HepG2 (cell line): ENCODE results near the gene TP53TG5. TPM values are rescaled to one million over a fixed set of nuclear protein-coding genes. Genes with fewer than 3 reads are reported as not detected.

Experiments used
- ARNTL ChIP-seq: sonication (generic); formaldehyde crosslinking; IDR thresholded peaks from 2 replicates; pipeline ENCODE4 v1.4.0; 2020; ENCODE audit warnings: mild to moderate bottlenecking, missing genetic modification reagents
- BCL6 ChIP-seq: IDR thresholded peaks from 2 replicates; pipeline ENCODE4 v1.6.1; 2016; ENCODE audit warnings: missing genetic modification reagents, missing compliant biosample characterization
- CEBPB ChIP-seq: IDR thresholded peaks from 2 replicates; pipeline ENCODE4 v1.6.1; 2011; ENCODE audit warnings: low read depth, low read length, improper control_type of control experiment, borderline replicate concordance
- FOXC1 ChIP-seq: sonication (generic); formaldehyde crosslinking; IDR thresholded peaks from 2 replicates; pipeline ENCODE4 v1.8.0; 2022; ENCODE audit warnings: mild to moderate bottlenecking, missing genetic modification reagents, borderline replicate concordance
- GATAD2A ChIP-seq: IDR thresholded peaks from 2 replicates; pipeline ENCODE4 v1.6.1; 2016
- HNRNPK ChIP-seq: fragments of 200-400 bp; formaldehyde crosslinking; IDR thresholded peaks from 2 replicates; pipeline ENCODE4 v1.6.1; 2018; ENCODE audit warnings: low read length, low read depth, moderate library complexity, mild to moderate bottlenecking; ENCODE audit not compliant: poor library complexity, severe bottlenecking
- IKZF4 ChIP-seq: sonication (generic); formaldehyde crosslinking; IDR thresholded peaks from 2 replicates; pipeline ENCODE4 v1.5.1; 2020; ENCODE audit warnings: borderline replicate concordance, mild to moderate bottlenecking, low read depth, missing genetic modification reagents; ENCODE audit errors: not compliant biosample characterization
- ISL2 ChIP-seq: sonication (generic); formaldehyde crosslinking; IDR thresholded peaks from 2 replicates; pipeline ENCODE4 v1.5.0; 2020; ENCODE audit warnings: missing genetic modification reagents
- MEF2D ChIP-seq: sonication (generic); formaldehyde crosslinking; IDR thresholded peaks from 2 replicates; pipeline ENCODE4 v1.5.1; 2020; ENCODE audit warnings: mild to moderate bottlenecking, missing genetic modification reagents
- MLX ChIP-seq: IDR thresholded peaks from 2 replicates; pipeline ENCODE4 v1.6.1; 2016
- REPIN1 ChIP-seq: sonication (generic); formaldehyde crosslinking; IDR thresholded peaks from 2 replicates; pipeline ENCODE4 v1.8.0; 2022; ENCODE audit warnings: missing genetic modification reagents, low read depth, mild to moderate bottlenecking, borderline replicate concordance
- SIX4 ChIP-seq: sonication (generic); formaldehyde crosslinking; IDR thresholded peaks from 2 replicates; pipeline ENCODE4 v1.4.0; 2020; ENCODE audit warnings: missing genetic modification reagents
- SMAD3 ChIP-seq: sonication (generic); formaldehyde crosslinking; IDR thresholded peaks from 2 replicates; pipeline ENCODE4 v1.4.0; 2020; ENCODE audit warnings: missing genetic modification reagents
- SOX13 ChIP-seq, 3 experiments: fragments of 450-650 bp in 1 of 3; sonication (generic) in 1 of 3; formaldehyde crosslinking in 1 of 3; IDR thresholded peaks in 2 of 3; conservative IDR thresholded peaks in 1 of 3; 2 replicates each; pipeline versions ENCODE4 v1.5.0 to v1.6.1; 2016 to 2020; ENCODE audit warnings: antibody characterized with exemption in 1 of 3, mild to moderate bottlenecking in 1 of 3, missing compliant biosample characterization in 1 of 3, missing genetic modification reagents in 1 of 3, moderate library complexity in 1 of 3
- ZNF235 ChIP-seq: sonication (generic); formaldehyde crosslinking; IDR thresholded peaks from 2 replicates; pipeline ENCODE4 v1.8.1; 2023; ENCODE audit warnings: mild to moderate bottlenecking, missing genetic modification reagents, borderline replicate concordance
- ZNF646 ChIP-seq: sonication (generic); formaldehyde crosslinking; IDR thresholded peaks from 2 replicates; pipeline ENCODE4 v1.9.0; 2021; ENCODE audit warnings: mild to moderate bottlenecking, missing genetic modification reagents
- polyA plus RNA-seq, 8 experiments: library from polyadenylated mRNA; depleted of rRNA in 3 of 8; stranded (reverse) in 7 of 8; unstranded in 1 of 8; fragments of >200 nt; fragmentation: Illumina TruSeq in 4 of 8; extraction: Trizol in 4 of 8; gene quantifications; 2 replicates each; pipeline versions ENCODE4 v1.2.1 to v1.2.3, GENCODE V29; 2011 to 2016; ENCODE audit warnings: low read depth in 4 of 8, missing spikeins in 1 of 8, mixed read lengths in 1 of 8; ENCODE audit not compliant: insufficient read depth in 1 of 8
- total RNA-seq, 5 experiments: library from RNA; depleted of rRNA; stranded (reverse); fragments of >200 nt; fragmentation: Illumina TruSeq; extraction: Trizol; gene quantifications; 2 replicates each; pipeline ENCODE4 v1.2.3, GENCODE V29; 2016; ENCODE audit warnings: low read depth in 1 of 5

TP53TG5 gene
- total and polyA plus RNA-seq, 2 of the 13 experiments (the other 11 are each of a cell fraction or from before 2014, with no cell fraction given) = 0.11 TPM; not detected in 1

DNA sequence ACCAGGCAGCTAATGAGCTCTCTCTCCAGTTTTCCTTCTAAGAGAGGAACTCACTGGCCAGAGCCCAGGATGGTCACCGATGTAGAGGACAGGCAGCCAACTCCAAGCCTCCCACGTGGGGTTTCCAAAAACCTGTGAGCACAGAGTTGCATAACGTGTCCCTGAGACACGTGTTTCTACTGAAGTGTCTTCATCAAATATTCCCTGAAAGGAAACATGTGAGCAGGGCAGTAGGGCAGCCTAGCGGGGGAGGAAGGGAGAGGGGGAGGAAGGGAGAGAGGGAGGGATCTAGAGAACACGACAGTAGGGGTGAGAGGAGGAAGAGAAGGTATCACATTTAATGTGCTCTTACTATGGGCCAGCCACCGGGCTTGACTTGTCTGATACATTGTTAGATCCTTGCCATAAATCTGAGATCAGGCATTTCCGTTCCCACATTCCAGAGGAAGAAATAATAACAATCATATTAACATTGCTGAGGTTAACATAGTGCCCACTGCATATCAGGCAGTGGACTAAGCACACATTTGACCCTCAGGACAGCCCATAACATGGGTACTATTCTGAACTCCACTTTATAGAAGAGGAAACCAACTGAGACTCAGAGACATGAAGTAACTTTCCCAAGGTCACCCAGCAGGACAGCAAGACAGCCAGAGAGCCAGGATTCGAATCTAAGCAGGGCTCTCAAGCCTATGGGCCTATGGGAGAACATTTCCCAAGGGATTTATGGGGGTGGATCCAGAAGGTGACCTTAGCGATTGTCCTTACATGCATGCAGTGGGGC lies 19.6 kb downstream of the TP53TG5 start (continued):
- no peak for TF ChIP-seq ZNF646
- TF ChIP-seq HNRNPK = peak; percentile 73
- TF ChIP-seq SIX4 (CRISPR knock-in tag) = no peak
- TF ChIP-seq FOXC1 = peak; percentile 65; the same call in 1 of the 2 replicates
- 0 out of 2 replicates have a peak, but pooled peaks have one; percentile 50 for TF ChIP-seq ZNF235 (CRISPR knock-in tag)
- peak; percentile 43; the same call in 1 of the 2 replicates for TF ChIP-seq REPIN1 (CRISPR knock-in tag)
- peak; percentile 64 for TF ChIP-seq BCL6 (CRISPR knock-in tag)
- peak; percentile 46 for TF ChIP-seq IKZF4 (CRISPR knock-in tag)
- peak; percentile 50; the same call in 1 of the 2 replicates for TF ChIP-seq MLX (CRISPR knock-in tag)
- TF ChIP-seq CEBPB = peak; percentile 87
- TF ChIP-seq GATAD2A (CRISPR knock-in tag) = peak; percentile 10
- no peak for TF ChIP-seq ISL2 (CRISPR knock-in tag)
- 0 out of 2 replicates have a peak, but pooled peaks have one; percentile 13 for TF ChIP-seq SMAD3 (CRISPR knock-in tag)
- peak; percentile 71; the same call in 1 of the 2 replicates for TF ChIP-seq MEF2D (CRISPR knock-in tag)
- TF ChIP-seq SOX13 (IDR thresholded peaks at IDR 0.05) = no peak
- TF ChIP-seq SOX13 (CRISPR knock-in tag; conservative IDR thresholded peaks at IDR 0.05 in 1 of 2, IDR thresholded peaks at IDR 0.05 in 1 of 2) = peak in 1 of 2 experiments; percentile 21; a peak in 1 of 4 replicates
- peak; percentile 99 for TF ChIP-seq ARNTL
